NK-92 (cell line): ENCODE results near the gene GDI2.
"Not testable (repeated sequence)": the region's sequence is repeated elsewhere in the genome, so short reads cannot be mapped to it uniquely, and the experiment has no call there.

Source experiments
- DNase-seq: peaks from one replicate; lab custom pipeline; 2025; ENCODE audit not compliant: unreplicated experiment; lab: John Stamatoyannopoulos, UW

The GDI2 gene

DNA sequence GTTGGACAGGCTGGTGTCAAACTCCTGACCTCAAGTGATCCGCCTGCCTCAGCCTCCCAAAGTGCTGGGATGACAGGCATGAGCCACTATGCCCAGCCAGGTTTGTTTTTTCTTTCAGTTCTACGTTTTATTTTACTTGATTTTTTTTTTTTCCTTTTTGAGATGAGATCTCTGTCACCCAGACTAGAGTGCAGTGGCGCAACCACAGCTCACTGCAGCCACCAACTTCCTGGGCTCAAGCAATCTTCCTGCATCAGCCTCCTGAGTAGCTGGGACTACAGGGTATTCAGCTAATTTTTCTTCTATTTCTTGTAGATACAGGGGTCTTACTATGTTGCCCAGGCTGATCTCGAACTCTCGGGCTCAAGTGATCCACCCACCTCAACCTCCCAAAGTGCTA lies 24.3 kb downstream of the GDI2 start:
- no peak for DNase-seq

DNA sequence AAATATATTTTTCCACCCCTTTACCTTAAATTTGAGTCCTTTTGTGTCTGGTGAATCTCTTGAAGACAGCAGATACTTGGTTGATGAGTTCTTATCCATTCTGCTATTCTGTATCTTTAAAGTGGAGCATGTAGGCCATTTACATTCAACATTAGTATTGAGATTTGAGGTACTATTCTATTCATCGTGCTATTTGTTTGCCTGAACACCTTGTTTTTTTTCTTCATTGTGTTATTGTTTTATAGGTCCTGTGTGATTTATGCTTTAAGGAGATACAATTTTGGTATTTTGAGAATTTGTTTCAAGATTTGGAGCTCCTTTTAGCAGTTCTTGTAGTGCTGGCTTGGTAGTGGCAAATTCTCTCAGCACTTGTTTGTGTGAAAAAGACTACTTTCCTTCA lies 29.9 kb downstream of the GDI2 start:
- no peak for DNase-seq

- no peak for DNase-seq
Observed at GRCh38 chr10:5782174-5782573, 31.1 kb downstream of the GDI2 start.

DNA sequence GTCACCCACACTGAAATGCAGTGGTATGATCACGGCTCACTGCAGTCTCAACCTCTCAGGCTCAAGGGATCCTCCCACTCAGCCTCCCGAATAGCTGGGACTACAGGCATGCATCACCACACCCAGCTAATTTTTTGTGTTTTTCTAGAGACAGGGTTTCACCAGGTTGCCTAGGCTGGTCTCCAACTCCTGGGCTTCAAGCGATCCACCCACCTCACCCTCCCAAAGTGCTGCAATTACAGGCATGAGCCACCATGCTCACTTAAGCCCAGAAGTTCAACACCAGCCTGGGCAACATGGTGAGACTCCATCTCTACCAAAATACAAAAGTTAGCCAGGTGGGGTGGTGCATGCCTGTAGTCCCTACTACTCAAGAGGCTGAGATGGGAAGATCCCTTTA lies 33.5 kb downstream of the GDI2 start:
- no peak for DNase-seq

DNA sequence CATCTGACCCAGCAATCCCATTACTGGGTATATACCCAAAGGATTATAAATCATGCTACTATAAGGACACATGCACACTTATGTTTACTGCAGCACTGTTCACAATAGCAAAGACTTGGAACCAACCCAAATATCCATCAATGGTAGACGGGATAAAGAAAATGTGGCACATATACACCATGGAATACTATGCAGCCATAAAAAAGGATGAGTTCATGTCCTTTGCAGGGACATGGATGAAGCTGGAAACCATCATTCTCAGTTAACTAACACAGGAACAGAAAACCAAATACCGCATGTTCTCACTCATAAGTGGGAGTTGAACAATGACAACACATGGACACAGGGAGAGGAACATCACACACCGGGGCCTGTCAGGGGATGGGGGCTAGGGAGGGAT lies 35.5 kb downstream of the GDI2 start:
- DNase-seq: not testable (repeated sequence)

DNA sequence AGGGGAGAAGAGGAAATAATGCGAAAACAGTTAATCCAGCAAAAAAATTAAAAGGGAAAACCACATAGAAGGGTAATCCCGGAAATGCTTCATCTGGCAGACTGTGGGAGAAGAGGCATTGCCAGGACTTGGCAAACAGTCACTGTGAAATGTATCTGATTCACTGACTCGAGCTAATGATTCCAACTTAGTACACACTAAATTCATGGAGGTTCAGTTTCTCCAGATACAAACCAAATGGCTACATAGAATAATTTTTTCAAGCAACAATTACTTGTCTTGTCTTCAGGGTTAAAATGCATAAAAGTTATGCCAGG lies 36.4 kb downstream of the GDI2 start:
- no peak for DNase-seq

DNA sequence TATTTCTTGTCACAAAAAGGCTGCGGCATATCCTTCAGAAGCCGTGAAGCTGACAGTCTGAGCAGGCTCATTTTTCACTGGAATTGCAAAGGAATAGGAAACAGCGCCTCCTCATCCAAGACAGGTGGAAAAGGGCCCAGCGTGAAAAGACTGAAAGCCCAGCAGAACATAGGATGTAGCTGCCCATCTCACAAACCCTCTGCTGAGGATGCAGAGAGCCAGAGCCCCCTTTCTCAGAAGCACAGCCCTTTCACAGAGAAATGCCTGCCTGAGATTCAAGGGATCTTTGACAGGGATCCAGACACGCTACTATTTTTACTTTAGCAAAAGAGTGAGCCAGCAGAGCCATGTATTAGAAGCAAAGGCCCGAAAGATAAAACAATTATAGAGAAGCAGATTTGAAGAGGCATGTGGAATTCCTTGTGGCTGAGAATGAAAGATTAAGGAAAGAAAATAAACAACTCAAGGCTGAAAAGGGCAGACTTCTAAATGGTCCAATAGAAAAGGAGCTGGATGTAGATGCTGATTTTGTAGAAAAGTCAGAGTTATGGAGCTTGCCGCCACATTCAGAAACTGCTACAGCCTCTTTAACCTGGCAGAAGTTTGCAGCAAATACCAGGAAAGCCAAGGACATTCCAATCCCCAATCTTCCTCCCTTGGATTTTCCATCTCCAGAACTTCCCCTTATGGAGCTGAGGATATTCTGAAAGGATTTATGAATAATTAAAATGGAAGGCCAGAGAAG lies 36.9 kb downstream of the GDI2 start:
- no peak for DNase-seq

- DNase-seq: no peak
Observed at GRCh38 chr10:5775685-5776084, 37.5 kb downstream of the GDI2 start.

GRCh38 chr10:5774987-5775620 lies 38.1 kb downstream of the GDI2 start:
- DNase-seq: no peak

DNA sequence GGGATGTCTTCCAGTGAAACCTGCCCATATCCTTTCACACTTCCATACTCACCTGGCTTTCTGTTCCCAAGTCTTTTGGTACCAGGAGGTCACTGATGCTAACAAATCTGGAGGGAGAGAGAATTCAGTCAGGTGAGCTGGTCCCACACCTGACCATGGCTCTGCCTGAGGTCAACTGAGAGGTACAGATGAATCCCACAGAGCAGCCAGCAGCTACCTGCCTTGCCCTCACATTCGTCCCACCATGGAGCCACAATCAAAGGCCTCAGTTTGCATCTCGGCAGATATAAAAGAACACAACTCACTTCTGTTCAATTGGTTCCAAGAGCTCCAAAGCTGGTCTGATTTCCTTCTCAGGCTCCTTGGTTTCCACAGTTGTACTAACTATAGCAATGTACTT lies 47.0 kb downstream of the GDI2 start:
- DNase-seq: no peak

DNA sequence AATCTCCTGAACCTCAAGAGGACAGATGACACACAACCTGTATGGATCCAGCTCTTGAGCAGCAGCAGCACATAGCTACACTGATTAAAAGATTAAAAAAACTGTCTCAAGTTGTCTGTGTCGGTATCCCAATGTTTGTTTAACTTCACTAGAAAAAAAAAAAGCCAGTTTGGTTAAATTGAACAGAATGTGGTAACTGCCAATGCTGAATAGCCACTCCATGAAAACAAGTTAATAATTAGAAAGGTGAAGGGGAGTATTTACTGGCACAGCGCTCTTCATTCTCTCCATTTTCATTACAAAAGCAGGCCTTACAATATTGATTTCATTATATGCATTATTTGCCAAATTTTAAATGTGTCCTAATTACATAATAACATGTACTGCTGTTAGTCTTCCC lies 47.6 kb downstream of the GDI2 start:
- no peak for DNase-seq

- no peak for DNase-seq
Observed at GRCh38 chr10:5764422-5765297, 48.6 kb downstream of the GDI2 start.

GRCh38 chr10:5762531-5762930 lies 50.7 kb downstream of the GDI2 start:
- no peak for DNase-seq

GRCh38 chr10:5761220-5761619 lies 52.0 kb downstream of the GDI2 start:
- DNase-seq: no peak

DNA sequence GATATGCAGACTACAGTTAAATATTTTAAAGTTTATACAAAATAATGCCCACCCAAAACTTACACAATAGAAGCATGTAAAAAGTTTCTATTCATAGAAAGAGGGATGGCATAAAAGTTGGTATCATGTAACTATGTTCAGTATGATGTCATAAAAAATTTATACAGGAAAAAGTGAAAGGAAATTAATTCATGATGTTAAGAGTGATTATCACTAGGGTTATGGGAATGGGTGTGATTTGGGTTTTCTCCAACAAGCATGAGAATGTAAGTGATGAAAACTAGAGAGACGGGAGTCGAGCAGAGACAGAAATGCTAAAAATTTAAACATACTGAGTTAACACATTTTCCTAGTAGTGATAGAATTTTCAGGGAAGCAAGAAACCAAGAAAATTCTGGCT lies 52.7 kb downstream of the GDI2 start:
- no peak for DNase-seq

DNA sequence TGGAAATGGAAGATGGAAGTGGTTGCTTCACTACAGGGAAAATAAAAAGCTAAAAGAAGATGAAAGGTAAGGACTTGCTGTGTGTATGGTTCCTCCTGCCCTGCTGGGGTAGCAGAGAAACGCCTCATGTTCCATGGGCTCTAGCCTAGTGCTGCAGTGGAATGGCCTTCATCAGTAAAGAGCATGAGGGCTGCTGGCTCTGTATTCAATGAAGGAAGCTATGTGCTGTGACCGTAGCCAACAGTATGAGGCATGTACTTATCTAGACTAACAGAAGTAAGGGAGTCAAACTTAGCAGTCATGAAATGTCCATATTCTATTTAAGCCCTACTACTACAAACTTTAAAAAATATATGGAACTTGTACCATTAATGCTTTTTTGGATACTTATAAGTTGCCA lies 54.3 kb downstream of the GDI2 start:
- no peak for DNase-seq

DNA sequence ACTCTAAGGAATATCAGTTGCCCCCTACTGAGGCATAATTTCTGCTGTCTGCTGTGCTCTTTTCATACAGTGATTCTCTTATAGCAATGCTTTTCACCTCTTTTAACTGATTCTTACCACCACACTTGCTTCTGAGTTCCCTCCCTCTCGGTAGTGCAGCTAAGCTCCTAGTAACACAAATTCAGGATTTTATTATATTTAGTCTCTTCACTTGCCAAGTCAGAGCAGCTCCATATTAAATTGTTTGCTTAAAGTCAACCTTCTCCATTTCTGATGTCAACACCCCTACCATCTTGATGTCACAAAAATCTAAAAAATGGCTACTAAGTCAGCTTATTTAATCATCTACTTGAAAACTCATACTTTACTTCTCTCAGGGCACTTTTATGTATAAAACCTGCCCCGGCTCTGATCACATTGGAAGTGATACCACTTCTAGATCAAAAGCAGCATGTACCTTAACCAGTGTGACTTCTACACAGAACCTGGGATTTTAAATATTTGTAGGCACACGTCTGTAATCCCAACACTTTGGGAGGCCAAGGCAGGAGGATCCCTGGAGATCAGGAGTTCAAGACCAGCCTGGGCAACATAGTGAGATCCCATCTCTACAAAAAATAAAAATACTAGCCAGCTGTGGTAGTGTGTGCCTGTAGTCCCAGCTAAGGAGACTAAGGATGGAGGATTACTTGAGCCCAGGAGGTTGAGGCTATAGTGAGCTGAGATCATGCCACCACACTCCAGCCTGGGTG lies 55.3 kb downstream of the GDI2 start:
- no peak for DNase-seq

- DNase-seq: no peak
Observed at GRCh38 chr10:5752301-5752871, 60.8 kb downstream of the GDI2 start.

DNA sequence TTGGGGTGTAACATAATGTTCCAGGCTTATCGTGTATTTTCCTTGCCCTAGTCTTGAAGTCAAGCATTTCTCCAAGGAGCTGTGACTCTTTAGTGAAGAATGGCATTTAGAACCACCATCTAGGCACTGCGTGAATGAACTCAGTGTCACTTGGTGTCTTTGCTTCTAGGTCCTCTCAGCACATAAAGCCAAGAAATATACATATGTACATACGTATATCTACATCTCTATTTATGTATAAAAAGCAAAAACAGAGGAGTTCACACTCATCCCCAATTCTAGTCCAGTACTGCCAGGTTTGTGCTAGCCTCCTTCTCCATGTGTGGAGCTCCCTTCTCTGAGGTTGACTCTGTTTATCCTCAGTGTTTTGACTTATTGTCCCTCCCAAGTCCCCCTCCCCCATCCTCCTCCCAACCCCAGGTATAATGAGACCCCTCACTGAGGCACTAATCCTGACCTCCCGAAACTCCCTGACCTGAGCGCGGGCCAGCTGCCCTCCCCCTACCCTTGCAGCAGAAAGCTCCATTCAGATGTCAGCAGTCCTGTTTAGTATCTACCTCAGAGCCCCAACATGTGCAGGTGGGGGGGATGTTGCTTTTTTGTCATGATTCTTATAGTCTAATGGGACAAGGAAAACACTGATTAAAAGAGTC lies 61.5 kb downstream of the GDI2 start:
- no peak for DNase-seq

GRCh38 chr10:5748394-5748803 lies 64.8 kb downstream of the GDI2 start:
- DNase-seq: no peak

DNA sequence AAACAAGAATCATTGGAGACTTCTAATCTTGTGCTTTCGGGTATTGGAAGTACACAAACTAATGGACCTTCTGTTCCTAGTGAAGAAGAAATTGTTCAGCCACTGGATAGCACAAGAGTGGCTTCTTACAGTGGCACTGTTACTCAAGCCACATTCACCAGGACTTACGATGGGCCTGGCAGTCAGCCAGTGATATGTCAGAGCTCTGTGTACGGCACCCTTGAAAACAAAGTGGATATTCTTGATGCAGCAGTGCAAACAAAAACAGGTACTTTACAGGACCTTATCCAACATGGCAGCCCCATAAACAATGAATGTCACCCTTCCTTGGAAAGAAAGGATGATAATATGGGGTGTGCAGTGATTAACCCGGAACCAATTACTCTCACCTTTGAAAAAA lies 67.0 kb downstream of the GDI2 start:
- no peak for DNase-seq
